ENCODE results near the gene GPR108. TPM values are rescaled to one million over a fixed set of nuclear protein-coding genes. Genes with fewer than 3 reads are reported as not detected.
"Not testable (repeated sequence)": the region's sequence is repeated elsewhere in the genome, so short reads cannot be mapped to it uniquely, and the experiment has no call there.

Gene GPR108
- total RNA-seq, 1 donor from 2014 or later = 51.4 TPM

DNA sequence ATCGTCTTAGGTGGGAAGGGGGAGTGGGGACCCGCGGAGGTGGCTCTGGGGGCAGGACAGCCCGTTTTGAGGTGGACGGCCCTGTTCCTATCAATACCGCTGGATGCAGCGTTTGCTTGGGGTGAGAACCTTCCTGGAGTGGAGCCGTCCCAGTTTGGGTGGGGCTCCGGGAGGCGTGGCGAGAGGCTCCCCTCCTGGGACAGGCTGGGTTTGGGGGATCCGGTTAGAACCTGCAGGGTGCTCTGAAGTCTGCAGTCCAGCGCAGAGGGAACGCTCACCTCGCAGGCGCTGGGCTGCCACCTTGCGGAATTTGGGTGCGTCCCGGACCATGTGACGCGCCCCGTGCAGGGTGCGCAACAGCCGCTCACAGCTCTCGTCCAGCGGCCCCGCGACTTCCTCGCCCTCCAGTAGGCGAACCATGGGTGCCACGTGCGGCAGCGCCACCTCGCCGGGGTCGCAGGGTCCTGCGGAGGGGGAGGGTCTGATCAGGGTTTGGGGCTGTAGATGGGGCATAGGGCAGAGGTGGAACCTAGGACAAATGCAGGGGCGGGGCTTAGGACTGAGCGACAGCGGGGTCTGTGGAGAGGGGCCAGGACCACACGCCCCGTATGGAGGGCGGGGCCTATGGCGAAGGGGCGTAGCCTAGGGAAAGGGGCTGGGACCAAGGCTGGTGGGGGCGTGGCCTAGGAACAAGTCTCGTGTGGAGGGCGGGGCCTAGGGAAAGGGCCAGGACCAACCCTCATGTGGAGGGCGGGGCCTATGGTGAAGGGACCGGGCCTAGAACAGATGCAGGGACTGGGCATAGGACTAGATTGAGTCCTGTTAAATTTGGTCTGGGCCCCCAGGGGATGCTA is 16.0 kb upstream of the GPR108 start:
- H3K4me1 Mint-ChIP-seq = peaks cover 7% of the 10 kb centered on the region
- peaks cover 4% of the 10 kb centered on the region for H3K27me3 Mint-ChIP-seq (ENCODE audit: low read depth)
- H3K4me3 Mint-ChIP-seq = peak overlapping the region; percentile 60
- H3K27ac Mint-ChIP-seq = peak overlapping the region; percentile 66
- H3K36me3 Mint-ChIP-seq = peaks cover 18% of the 10 kb centered on the region
- no peaks in the 10 kb centered on the region for H3K9me3 Mint-ChIP-seq
- TF ChIP-seq, protein P1, sequence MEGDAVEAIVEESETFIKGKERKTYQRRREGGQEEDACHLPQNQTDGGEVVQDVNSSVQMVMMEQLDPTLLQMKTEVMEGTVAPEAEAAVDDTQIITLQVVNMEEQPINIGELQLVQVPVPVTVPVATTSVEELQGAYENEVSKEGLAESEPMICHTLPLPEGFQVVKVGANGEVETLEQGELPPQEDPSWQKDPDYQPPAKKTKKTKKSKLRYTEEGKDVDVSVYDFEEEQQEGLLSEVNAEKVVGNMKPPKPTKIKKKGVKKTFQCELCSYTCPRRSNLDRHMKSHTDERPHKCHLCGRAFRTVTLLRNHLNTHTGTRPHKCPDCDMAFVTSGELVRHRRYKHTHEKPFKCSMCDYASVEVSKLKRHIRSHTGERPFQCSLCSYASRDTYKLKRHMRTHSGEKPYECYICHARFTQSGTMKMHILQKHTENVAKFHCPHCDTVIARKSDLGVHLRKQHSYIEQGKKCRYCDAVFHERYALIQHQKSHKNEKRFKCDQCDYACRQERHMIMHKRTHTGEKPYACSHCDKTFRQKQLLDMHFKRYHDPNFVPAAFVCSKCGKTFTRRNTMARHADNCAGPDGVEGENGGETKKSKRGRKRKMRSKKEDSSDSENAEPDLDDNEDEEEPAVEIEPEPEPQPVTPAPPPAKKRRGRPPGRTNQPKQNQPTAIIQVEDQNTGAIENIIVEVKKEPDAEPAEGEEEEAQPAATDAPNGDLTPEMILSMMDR (IDR thresholded peaks at IDR 0.05; ENCODE audit: unreplicated experiment) = no peak
- peak in 1 of 2 experiments; percentile 70 for DNase-seq (ENCODE audit: low spot score in 2 of 2, unreplicated experiment in 2 of 2)

- TF ChIP-seq, protein P1 (IDR thresholded peaks at IDR 0.05; ENCODE audit: unreplicated experiment) = no peak
- Mint-ChIP-seq H3K27me3 (ENCODE audit: low read depth) (peaks cover 4% of the 10 kb centered on the region), H3K27ac (no peak overlapping the region), H3K4me1 (peaks cover 7% of the 10 kb centered on the region), H3K36me3 (peaks cover 24% of the 10 kb centered on the region), H3K9me3 (no peaks in the 10 kb centered on the region), H3K4me3 (peak overlapping the region; percentile 60)
- DNase-seq (ENCODE audit: low spot score in 2 of 2, unreplicated experiment in 2 of 2) = no peak
These were observed 15.1 kb upstream of the GPR108 start for GRCh38 chr19:6752256-6753177.

DNA sequence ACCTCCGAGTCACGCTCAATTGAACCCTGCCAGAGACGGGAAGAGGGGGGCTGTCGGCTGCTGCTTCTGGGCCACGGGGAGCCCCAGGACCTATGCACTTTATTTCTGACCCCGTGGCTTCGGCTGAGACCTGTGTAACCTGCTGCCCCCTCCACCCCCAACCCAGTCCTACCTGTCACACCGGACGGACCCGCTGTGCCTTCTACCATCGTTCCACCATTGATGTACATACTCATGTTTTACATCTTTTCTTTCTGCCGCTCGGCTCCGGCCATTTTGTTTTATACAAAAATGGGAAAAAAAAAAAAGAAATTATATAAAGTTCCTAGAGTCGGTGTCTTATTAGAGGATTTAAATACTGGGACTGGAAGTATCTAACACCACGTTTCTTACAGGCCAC is 13.8 kb upstream of the GPR108 start:
- Mint-ChIP-seq H3K9me3 (no peaks in the 10 kb centered on the region), H3K4me3 (no peak overlapping the region), H3K36me3 (peaks cover 33% of the 10 kb centered on the region), H3K4me1 (peaks cover 7% of the 10 kb centered on the region), H3K27ac (no peak overlapping the region), H3K27me3 (ENCODE audit: low read depth) (peaks cover 4% of the 10 kb centered on the region)
- no peak for DNase-seq (ENCODE audit: low spot score in 2 of 2, unreplicated experiment in 2 of 2)
- TF ChIP-seq, protein P1 (IDR thresholded peaks at IDR 0.05; ENCODE audit: unreplicated experiment) = no peak

- H3K27me3 Mint-ChIP-seq (ENCODE audit: low read depth) = peaks cover 4% of the 10 kb centered on the region
- no peak overlapping the region for H3K4me3 Mint-ChIP-seq
- TF ChIP-seq, protein P1 (IDR thresholded peaks at IDR 0.05; ENCODE audit: unreplicated experiment) = no peak
- peaks cover 15% of the 10 kb centered on the region for H3K4me1 Mint-ChIP-seq
- no peak for DNase-seq (ENCODE audit: low spot score in 2 of 2, unreplicated experiment in 2 of 2)
- H3K9me3 Mint-ChIP-seq = no peaks in the 10 kb centered on the region
- H3K36me3 Mint-ChIP-seq = peaks cover 35% of the 10 kb centered on the region
- no peak overlapping the region for H3K27ac Mint-ChIP-seq
These were observed 12.7 kb upstream of the GPR108 start for GRCh38 chr19:6750062-6750461.

DNA sequence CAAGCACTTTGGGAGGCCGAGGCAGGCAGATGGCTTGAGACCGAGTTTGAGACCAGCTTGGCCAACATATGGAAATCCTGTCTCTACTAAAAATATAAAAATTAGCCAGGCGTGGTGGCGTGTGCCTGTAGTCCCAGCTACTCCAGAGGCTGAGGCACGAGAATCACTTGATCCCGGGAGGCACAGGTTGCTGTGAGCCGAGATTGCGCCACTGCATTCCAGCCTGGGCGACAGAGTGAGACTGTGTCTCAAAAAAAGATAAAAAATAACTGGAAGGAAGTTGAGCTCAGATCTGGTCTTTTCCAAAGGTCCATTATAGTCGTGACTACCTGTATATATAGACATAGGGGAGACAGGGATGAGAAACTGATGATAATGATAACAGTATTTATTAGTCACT is 11.2 kb upstream of the GPR108 start:
- H3K4me3 Mint-ChIP-seq; H3K9me3 Mint-ChIP-seq; DNase-seq (ENCODE audit: low spot score in 2 of 2, unreplicated experiment in 2 of 2); H3K27ac Mint-ChIP-seq; H3K27me3 Mint-ChIP-seq (ENCODE audit: low read depth): not testable (repeated sequence)
- H3K36me3 Mint-ChIP-seq = peaks cover 39% of the 10 kb centered on the region
- peaks cover 28% of the 10 kb centered on the region for H3K4me1 Mint-ChIP-seq
